ENCODE data around the gene BAIAP2L2. TPM values are rescaled to one million over a fixed set of nuclear protein-coding genes. Genes with fewer than 3 reads are reported as not detected.
"Not testable (repeated sequence)": the region's sequence is repeated elsewhere in the genome, so short reads cannot be mapped to it uniquely, and the experiment has no call there.

The BAIAP2L2 gene
- total RNA-seq, 1 donor from 2014 or later: 0.09 TPM

DNA sequence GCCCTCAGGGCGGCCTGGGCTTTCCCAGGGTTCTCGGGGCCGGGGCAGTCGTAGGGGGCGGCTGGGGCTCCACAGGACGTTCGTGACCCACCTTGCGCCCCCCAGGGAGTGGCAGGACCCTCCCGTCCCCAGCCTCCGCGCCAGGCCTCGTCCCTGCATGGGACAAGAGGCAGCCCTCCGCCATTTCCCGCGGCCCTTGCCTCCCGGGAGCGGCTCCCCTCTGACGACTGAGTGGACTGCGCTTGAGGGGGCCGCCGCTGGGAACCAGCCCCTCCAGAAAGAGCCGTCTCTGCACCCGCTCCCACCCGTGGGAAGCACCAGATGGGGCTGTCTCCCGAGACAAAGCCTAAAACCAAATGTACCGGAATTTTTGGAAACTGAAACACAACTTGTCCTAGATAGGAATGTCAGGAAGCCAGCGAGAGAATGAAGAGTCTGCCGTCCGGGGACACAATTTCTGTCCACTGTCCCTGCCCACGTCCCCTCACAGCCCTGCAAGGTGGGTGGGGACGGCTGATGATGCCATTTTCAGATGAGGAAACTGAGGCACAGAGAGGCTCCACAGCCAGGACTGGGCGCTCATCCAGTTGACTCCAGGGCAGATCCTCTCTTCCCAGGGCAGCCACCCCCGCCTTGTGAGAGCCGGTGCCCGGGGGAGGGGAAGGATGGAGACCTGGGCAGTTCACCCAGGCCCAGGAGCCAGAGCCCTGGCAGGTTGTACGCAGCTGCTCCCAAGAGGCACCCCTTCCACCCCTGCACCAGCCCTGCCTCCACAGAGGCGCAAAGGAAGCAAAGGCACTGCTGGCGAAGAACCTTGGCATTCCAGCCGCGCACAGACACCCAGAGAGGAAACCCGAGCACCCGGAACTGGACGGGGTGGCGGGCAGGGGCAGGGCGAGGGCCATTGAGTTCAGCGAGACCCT, 71.3 kb downstream of the BAIAP2L2 start:
- DNase-seq (ENCODE audit: low spot score): no peak
- Mint-ChIP-seq H3K36me3 (ENCODE audit: low read depth) (no peaks in the 10 kb centered on the region), H3K4me1 (ENCODE audit: low read depth) (no peaks in the 10 kb centered on the region), H3K27ac (no peak overlapping the region), H3K27me3 (ENCODE audit: low read depth) (no peaks in the 10 kb centered on the region), H3K9me3 (no peaks in the 10 kb centered on the region), H3K4me3 (ENCODE audit: low read depth) (no peak overlapping the region)
- intact Hi-C loops (cut with micrococcal nuclease): no loop called here

DNA sequence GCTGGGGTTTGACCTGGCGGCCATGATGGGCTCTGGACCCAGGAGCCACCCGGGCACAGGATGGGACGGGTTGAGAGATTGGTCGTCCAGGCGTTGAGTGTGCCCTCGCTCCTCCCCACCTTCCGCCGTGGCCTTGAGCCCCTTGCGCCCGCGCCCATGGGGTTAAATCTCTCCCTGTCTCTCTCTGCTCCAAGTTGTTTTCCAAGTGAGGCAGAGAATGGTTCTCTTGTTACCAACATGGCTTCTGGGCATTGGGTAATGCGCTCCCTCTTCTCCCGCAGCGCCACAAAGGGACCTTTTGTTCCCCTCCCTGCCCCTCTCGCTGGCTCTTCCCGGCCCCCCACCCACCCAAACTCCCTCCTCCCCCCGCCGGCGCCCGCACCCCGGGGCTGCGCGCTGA, 72.1 kb downstream of the BAIAP2L2 start:
- DNase-seq (ENCODE audit: low spot score): no peak
- H3K27ac Mint-ChIP-seq: no peak overlapping the region
- H3K4me1 Mint-ChIP-seq (ENCODE audit: low read depth): no peaks in the 10 kb centered on the region
- no peaks in the 10 kb centered on the region for H3K36me3 Mint-ChIP-seq (ENCODE audit: low read depth)
- H3K27me3 Mint-ChIP-seq (ENCODE audit: low read depth): no peaks in the 10 kb centered on the region
- no peaks in the 10 kb centered on the region for H3K9me3 Mint-ChIP-seq
- intact Hi-C loops (cut with micrococcal nuclease): no loop called here
- no peak overlapping the region for H3K4me3 Mint-ChIP-seq (ENCODE audit: low read depth)

GRCh38 chr22:38037367-38038150, 72.9 kb downstream of the BAIAP2L2 start:
- intact Hi-C loops (cut with micrococcal nuclease); H3K9me3 Mint-ChIP-seq; H3K27ac Mint-ChIP-seq; H3K36me3 Mint-ChIP-seq (ENCODE audit: low read depth); H3K4me1 Mint-ChIP-seq (ENCODE audit: low read depth); H3K4me3 Mint-ChIP-seq (ENCODE audit: low read depth); DNase-seq (ENCODE audit: low spot score); H3K27me3 Mint-ChIP-seq (ENCODE audit: low read depth): not testable (repeated sequence)

GRCh38 chr22:38036392-38037062, 74.0 kb downstream of the BAIAP2L2 start:
- Mint-ChIP-seq H3K27ac (no peak overlapping the region), H3K4me3 (ENCODE audit: low read depth) (no peak overlapping the region), H3K4me1 (ENCODE audit: low read depth) (no peaks in the 10 kb centered on the region), H3K27me3 (ENCODE audit: low read depth) (no peaks in the 10 kb centered on the region), H3K36me3 (ENCODE audit: low read depth) (no peaks in the 10 kb centered on the region), H3K9me3 (no peaks in the 10 kb centered on the region)
- DNase-seq (ENCODE audit: low spot score): no peak
- intact Hi-C loops (cut with micrococcal nuclease): no loop called here

- Mint-ChIP-seq H3K4me3 (ENCODE audit: low read depth) (no peak overlapping the region), H3K4me1 (ENCODE audit: low read depth) (no peaks in the 10 kb centered on the region), H3K27ac (no peak overlapping the region), H3K36me3 (ENCODE audit: low read depth) (no peaks in the 10 kb centered on the region), H3K27me3 (ENCODE audit: low read depth) (no peaks in the 10 kb centered on the region), H3K9me3 (no peaks in the 10 kb centered on the region)
- intact Hi-C loops (cut with micrococcal nuclease): no loop called here
- DNase-seq (ENCODE audit: low spot score): no peak
Measured at GRCh38 chr22:38035530-38035885, 75.0 kb downstream of the BAIAP2L2 start.

Other genes with a start within 250 kb of the BAIAP2L2 start
- 22.7 and 29.1 TPM in 2 replicates for gene MICALL1, start 204.4 kb downstream of the BAIAP2L2 start, total RNA-seq
- gene C22orf23, start 157.1 kb downstream of the BAIAP2L2 start, total RNA-seq: not detected in 2 replicates
- gene POLR2F, start 157.0 kb downstream of the BAIAP2L2 start, total RNA-seq: 92.6 and 96.5 TPM in 2 replicates
- not detected in 2 replicates for gene SOX10, start 126.1 kb downstream of the BAIAP2L2 start, total RNA-seq
- gene PICK1, start 53.3 kb downstream of the BAIAP2L2 start, total RNA-seq: 9.1 and 9.5 TPM in 2 replicates
- not detected in 2 replicates for gene SLC16A8, start 26.5 kb downstream of the BAIAP2L2 start, total RNA-seq
- 32.8 and 36.0 TPM in 2 replicates for gene PLA2G6, start 71.1 kb upstream of the BAIAP2L2 start, total RNA-seq
- gene MAFF, start 91.3 kb upstream of the BAIAP2L2 start, total RNA-seq: 13.5 and 15.3 TPM in 2 replicates
- gene TMEM184B, start 162.3 kb upstream of the BAIAP2L2 start, total RNA-seq: 34.8 and 35.8 TPM in 2 replicates
- 155 and 160 TPM in 2 replicates for gene CSNK1E, start 206.7 kb upstream of the BAIAP2L2 start, total RNA-seq

Data from activated T-helper 2 cell treated with anti-CD3 and anti-CD28 coated beads, Interferon-gamma antibody, Interleukin-2, Interleukin-4, amounts not matched to agents 10 μg/mL and 5 μg/mL and 100 μg/mL, durations not matched to agents 14 hours and 24 hours and 36 hours (primary cell).